Suprapubic skin (tissue), 4 donors: ENCODE measurements around the gene WDR26. TPM values are rescaled to one million over a fixed set of nuclear protein-coding genes. Genes with fewer than 3 reads are reported as not detected.
A peak's percentile ranks its signal among the peaks of the same experiment; 100 is the strongest.

ENCODE experiments used
- DNase-seq, 2 donors: peaks; one replicate each; pipeline ENCODE4 v3.0.0-alpha.2; 2019; ENCODE audit warnings: low spot score in 2 of 2
- H3K27ac ChIP-seq: fragments of 200-600 bp; sonication (generic); one replicate; pipeline ENCODE4 v1.5.1; 2019
- H3K27me3 ChIP-seq: fragments of 200-600 bp; sonication (generic); one replicate; pipeline ENCODE4 v1.5.1; 2019
- H3K36me3 ChIP-seq: fragments of 200-600 bp; sonication (generic); one replicate; pipeline ENCODE4 v1.5.1; 2019
- H3K4me1 ChIP-seq: fragments of 200-600 bp; sonication (generic); one replicate; pipeline ENCODE4 v1.5.1; 2019
- H3K4me3 ChIP-seq: fragments of 200-600 bp; sonication (generic); one replicate; pipeline ENCODE4 v1.5.1; 2019; ENCODE audit warnings: mild to moderate bottlenecking
- H3K9me3 ChIP-seq: fragments of 200-600 bp; sonication (generic); one replicate; pipeline ENCODE4 v1.5.1; 2019
- CTCF ChIP-seq, 2 donors: fragments of 200-600 bp in 1 of 2; fragments of 450-650 bp in 1 of 2; sonication (generic) in 1 of 2; IDR thresholded peaks; one replicate each; pipeline ENCODE4 v1.5.1; 2016 to 2019; ENCODE audit warnings: antibody characterized with exemption in 2 of 2, mild to moderate bottlenecking in 1 of 2, moderate library complexity in 1 of 2
- EP300 ChIP-seq: sonication (generic); formaldehyde crosslinking; IDR thresholded peaks from one replicate; pipeline ENCODE4 v1.6.1; 2017; ENCODE audit warnings: antibody characterized with exemption
- POLR2A ChIP-seq, 2 donors: fragments of 450-650 bp; IDR thresholded peaks; one replicate each; pipeline ENCODE4 v1.6.1; 2017; ENCODE audit warnings: antibody characterized with exemption in 2 of 2, mild to moderate bottlenecking in 2 of 2, moderate library complexity in 2 of 2
- POLR2AphosphoS5 ChIP-seq, 3 donors: sonication (generic); formaldehyde crosslinking; IDR thresholded peaks; one replicate each; pipeline ENCODE4 v1.6.1; 2017; ENCODE audit warnings: antibody characterized with exemption in 3 of 3
- WGBS: methylation state at CpG from one replicate; pipeline ENCODE4 v1.1.5; 2018; 5-methylcytosine and 5-hydroxymethylcytosine counted together
- total RNA-seq, 4 donors: library from RNA; depleted of rRNA; stranded (reverse); fragments of >200 nt; gene quantifications; one replicate each; pipeline ENCODE4 v1.1.0, GENCODE V29; 2016

The WDR26 gene
- total RNA-seq, 4 donors from 2014 or later, result 92.4 to 174 (median 111) TPM

DNA sequence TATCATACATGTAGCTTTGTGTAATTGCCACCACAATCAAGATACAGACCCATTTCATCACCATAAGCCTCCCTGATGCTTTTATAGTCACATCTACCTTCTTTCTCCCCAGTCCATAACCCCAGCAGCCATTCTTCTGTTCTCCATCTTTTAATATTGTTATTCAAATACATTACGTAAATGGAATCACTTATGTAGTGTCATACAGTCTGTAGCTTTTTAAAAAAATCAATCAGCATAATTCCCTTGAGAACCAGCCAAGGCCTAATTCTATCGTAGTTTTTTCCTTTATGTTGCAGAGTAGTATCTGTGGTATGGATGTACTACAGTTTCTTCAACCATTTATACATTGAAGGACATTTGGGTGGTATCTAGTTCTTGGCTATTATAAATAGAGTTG, 31.6 kb upstream of the WDR26 start:
- no peak overlapping the region for H3K27ac ChIP-seq
- H3K9me3 ChIP-seq, result no peaks in the 10 kb centered on the region
- no peak for DNase-seq
- 56% methylated on average over 2 of the region's 2 CpGs for WGBS
- no peak overlapping the region for H3K4me3 ChIP-seq
- no peaks in the 10 kb centered on the region for H3K4me1 ChIP-seq
- no peaks in the 10 kb centered on the region for H3K27me3 ChIP-seq
- TF ChIP-seq POLR2A (IDR thresholded peaks at IDR 0.05) (no peak), CTCF (IDR thresholded peaks at IDR 0.05) (no peak), EP300 (no peak), POLR2AphosphoS5 (IDR thresholded peaks at IDR 0.05) (no peak)
- H3K36me3 ChIP-seq, result no peaks in the 10 kb centered on the region

DNA sequence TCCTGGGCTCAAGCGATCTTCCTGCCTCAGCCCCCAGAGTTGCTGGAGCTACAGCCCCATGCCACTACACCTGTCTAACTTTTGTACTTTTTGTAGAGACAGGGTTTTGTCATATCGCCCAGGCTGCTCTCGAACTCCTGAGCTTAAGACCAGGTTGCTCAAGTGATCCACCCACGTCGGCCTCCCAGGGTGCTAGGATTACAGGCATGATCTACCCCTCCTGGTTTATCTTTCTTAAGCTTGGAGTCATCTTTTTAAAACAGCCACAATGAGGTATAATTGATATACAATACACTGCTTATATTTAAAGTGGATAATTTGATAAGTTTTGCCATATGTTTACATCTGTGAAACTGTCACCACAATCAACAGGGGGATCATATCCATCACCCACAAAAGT, 25.4 kb upstream of the WDR26 start:
- H3K9me3 ChIP-seq, result no peaks in the 10 kb centered on the region
- no peak for TF ChIP-seq POLR2AphosphoS5 (IDR thresholded peaks at IDR 0.05)
- TF ChIP-seq CTCF (IDR thresholded peaks at IDR 0.05), result no peak
- no peak for TF ChIP-seq EP300
- no peak for TF ChIP-seq POLR2A (IDR thresholded peaks at IDR 0.05)
- peak overlapping the region; percentile 16 for H3K27ac ChIP-seq
- H3K27me3 ChIP-seq, result no peaks in the 10 kb centered on the region
- H3K4me3 ChIP-seq, result no peak overlapping the region
- H3K36me3 ChIP-seq, result no peaks in the 10 kb centered on the region
- H3K4me1 ChIP-seq, result peaks cover 39% of the 10 kb centered on the region
- no peak for DNase-seq
- WGBS, result 88% methylated on average over 5 of the region's 5 CpGs

GRCh38 chr1:224458996-224459395, 24.4 kb upstream of the WDR26 start:
- Histone ChIP-seq H3K4me3 (no peak overlapping the region), H3K4me1 (peaks cover 45% of the 10 kb centered on the region), H3K36me3 (no peaks in the 10 kb centered on the region), H3K27ac (peak overlapping the region; percentile 49), H3K27me3 (no peaks in the 10 kb centered on the region), H3K9me3 (no peaks in the 10 kb centered on the region)
- 50% methylated on average over 2 of the region's 2 CpGs for WGBS
- DNase-seq, result no peak
- TF ChIP-seq EP300 (no peak), POLR2AphosphoS5 (IDR thresholded peaks at IDR 0.05) (no peak), POLR2A (IDR thresholded peaks at IDR 0.05) (no peak), CTCF (IDR thresholded peaks at IDR 0.05) (no peak)

- 85% methylated on average over 4 of the region's 4 CpGs for WGBS
- Histone ChIP-seq H3K27ac (peak overlapping the region; percentile 49), H3K36me3 (no peaks in the 10 kb centered on the region), H3K4me3 (no peak overlapping the region), H3K4me1 (peaks cover 50% of the 10 kb centered on the region), H3K9me3 (no peaks in the 10 kb centered on the region), H3K27me3 (no peaks in the 10 kb centered on the region)
- no peak for DNase-seq
- TF ChIP-seq EP300, result no peak
Observed at GRCh38 chr1:224458296-224458695, 23.7 kb upstream of the WDR26 start.

- no peak overlapping the region for H3K4me3 ChIP-seq
- no peaks in the 10 kb centered on the region for H3K36me3 ChIP-seq
- WGBS, result 50% methylated on average over 1 of the region's 1 CpG
- H3K4me1 ChIP-seq, result peaks cover 50% of the 10 kb centered on the region
- peak overlapping the region; percentile 93 for H3K27ac ChIP-seq
- TF ChIP-seq POLR2A (IDR thresholded peaks at IDR 0.05), result no peak
- no peak for TF ChIP-seq POLR2AphosphoS5 (IDR thresholded peaks at IDR 0.05)
- TF ChIP-seq CTCF (IDR thresholded peaks at IDR 0.05), result no peak
- TF ChIP-seq EP300, result no peak
- no peaks in the 10 kb centered on the region for H3K9me3 ChIP-seq
- no peaks in the 10 kb centered on the region for H3K27me3 ChIP-seq
- DNase-seq, result no peak
Observed at GRCh38 chr1:224457782-224458144, 23.2 kb upstream of the WDR26 start.

GRCh38 chr1:224456637-224456953, 22.0 kb upstream of the WDR26 start:
- DNase-seq, result no peak
- peak overlapping the region; percentile 93 for H3K27ac ChIP-seq
- H3K27me3 ChIP-seq, result no peaks in the 10 kb centered on the region
- WGBS, result 63% methylated on average over 6 of the region's 7 CpGs
- no peak overlapping the region for H3K4me3 ChIP-seq
- H3K9me3 ChIP-seq, result no peaks in the 10 kb centered on the region
- no peaks in the 10 kb centered on the region for H3K36me3 ChIP-seq
- TF ChIP-seq POLR2A (IDR thresholded peaks at IDR 0.05) (no peak), POLR2AphosphoS5 (IDR thresholded peaks at IDR 0.05) (no peak), CTCF (IDR thresholded peaks at IDR 0.05) (no peak), EP300 (no peak)
- H3K4me1 ChIP-seq, result peaks cover 50% of the 10 kb centered on the region
